ENCODE results near the gene VWA2.

The VWA2 gene

GRCh38 chr10:114246679-114247305, 7.7 kb downstream of the VWA2 start:
- DNase-seq, result no peak

GRCh38 chr10:114250236-114250635, 11.2 kb downstream of the VWA2 start:
- no peak for DNase-seq

- DNase-seq, result no peak
Measured at GRCh38 chr10:114250716-114251115, 11.7 kb downstream of the VWA2 start.

GRCh38 chr10:114252092-114252491, 13.0 kb downstream of the VWA2 start:
- DNase-seq, result no peak

GRCh38 chr10:114252883-114253282, 13.8 kb downstream of the VWA2 start:
- no peak for DNase-seq

DNA sequence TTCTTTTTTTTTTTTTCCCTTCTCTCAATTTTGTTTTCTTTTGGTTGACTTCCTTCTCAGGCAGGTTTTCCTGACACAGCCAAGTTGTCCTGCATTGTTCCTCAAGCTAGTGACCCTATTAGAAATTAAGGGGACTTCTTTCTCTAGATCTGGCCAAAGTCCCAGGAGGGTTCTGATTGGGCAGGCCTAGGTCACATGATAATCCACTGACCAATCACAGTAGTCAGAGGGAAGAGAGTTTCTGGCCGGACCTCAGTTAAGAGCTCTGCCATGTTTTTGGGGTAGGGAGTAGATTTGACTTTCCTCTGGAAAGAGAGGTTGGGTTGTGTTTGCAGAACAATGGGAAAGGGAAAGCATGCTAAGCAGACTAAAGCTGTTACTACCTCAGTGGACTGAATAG, 16.2 kb downstream of the VWA2 start:
- no peak for DNase-seq

- no peak for DNase-seq
Measured at GRCh38 chr10:114256008-114256765, 17.1 kb downstream of the VWA2 start.

DNA sequence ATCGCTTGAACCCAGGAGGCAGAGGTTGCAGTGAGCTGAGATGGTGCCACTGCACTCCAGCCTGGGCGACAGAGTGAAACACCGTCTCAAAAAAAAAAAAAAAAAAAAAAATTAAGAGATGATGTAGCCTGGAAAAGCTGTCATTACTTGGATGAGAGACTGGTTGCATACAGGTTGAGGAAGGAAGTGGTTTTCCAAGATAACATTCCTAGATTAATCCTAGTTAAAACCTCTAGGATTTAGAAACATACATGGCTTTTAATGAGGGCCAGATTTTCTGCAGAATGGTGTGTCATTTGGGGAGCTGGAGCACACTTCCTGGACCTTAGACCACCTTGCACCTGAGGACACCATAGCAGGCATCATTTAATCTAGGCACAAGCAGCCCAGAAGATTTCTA, 17.8 kb downstream of the VWA2 start:
- no peak for DNase-seq

DNA sequence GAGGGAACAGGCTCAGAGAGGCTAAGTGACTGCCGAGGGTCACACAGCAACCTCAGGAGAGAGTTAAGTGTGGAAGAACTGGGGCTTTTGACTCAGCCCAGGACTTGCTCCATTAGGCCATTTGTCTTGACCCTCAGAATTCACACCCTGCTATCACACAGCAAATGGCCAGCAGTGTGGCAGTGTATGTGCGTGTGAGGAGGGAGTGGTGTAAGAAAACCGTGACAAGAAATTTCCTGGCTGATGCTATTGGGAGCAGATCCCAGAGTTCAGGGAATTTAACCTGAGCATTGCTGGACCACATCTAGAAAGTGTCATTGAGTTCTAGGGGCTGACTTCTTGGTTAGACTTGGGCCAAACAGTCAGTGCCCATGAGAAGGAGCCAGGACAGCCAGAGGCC, 18.4 kb downstream of the VWA2 start:
- no peak for DNase-seq

GRCh38 chr10:114258274-114258840, 19.3 kb downstream of the VWA2 start:
- DNase-seq, result no peak

DNA sequence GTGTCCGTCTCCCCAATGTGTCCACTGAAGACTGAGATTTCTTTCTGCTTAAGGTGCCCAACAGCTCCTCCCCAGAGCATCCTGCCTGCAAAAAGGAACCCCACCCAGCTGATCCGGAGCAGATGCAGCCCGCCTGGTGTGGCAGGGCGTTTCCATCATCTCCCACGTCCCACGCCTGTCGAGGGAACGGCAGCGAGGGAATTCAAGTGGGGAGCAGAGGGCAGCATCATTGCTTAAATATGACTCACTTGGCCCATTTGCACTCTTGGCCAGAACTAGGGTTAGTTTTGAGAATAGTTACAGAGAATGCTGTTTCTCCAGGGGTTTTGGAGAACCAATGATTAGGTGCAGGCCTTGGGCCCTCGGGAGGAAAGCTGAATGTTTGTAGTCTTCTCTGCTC, 20.8 kb downstream of the VWA2 start:
- DNase-seq, result no peak

- DNase-seq, result no peak
Measured at GRCh38 chr10:114260366-114260765, 21.3 kb downstream of the VWA2 start.

DNA sequence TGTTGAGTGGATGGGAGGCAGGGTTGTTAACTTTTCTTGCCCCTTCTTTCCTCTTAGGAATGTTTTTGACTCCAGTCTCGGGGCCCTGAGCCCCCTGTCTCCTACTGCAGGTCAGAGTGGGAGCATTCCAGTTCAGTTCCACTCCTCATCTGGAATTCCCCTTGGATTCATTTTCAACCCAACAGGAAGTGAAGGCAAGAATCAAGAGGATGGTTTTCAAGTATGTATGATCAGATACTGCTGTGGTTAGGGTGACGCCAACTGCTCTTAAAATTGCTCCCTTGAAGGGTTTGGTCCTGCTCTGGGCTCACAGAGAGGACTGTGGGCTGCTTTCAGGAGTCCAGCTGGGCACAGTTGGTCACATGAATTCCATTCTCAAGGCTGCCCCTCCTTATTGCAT, 22.0 kb downstream of the VWA2 start:
- no peak for DNase-seq

- no peak for DNase-seq
Measured at GRCh38 chr10:114262496-114262895, 23.4 kb downstream of the VWA2 start.

DNA sequence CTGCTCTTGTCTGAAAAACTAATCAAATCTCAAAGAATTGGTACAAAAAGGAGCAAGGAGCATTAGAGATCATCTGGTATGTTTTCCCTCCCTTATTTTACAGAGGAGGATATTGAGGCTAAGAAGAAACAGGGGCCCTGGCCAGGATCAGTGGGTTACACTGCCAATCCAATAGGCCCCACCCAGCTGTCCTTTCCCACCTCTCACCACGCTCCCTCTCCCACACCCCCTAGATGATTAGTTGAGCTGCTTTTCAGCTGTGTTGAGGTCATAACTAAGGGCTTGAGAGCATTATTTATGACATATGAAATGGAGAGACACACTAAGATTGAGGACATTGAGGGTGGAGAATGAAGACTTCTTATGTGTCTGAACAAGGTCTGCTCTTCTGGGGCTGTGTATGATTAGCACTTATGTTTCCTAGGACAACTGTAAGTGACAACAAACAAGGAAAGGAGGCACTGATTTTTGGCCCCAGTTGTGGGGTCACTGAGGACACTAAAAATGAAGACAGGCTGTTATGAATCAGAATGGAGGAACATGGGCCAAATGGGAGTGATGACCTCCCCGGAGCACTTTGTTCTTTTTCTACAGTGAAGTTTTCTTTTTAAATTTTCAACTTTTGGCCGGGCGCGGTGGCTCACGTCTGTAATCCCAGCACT, 26.5 kb downstream of the VWA2 start:
- DNase-seq, result no peak

GRCh38 chr10:114266521-114266920, 27.5 kb downstream of the VWA2 start:
- no peak for DNase-seq

GRCh38 chr10:114271075-114271778, 32.2 kb downstream of the VWA2 start:
- no peak for DNase-seq

GRCh38 chr10:114271779-114272167, 32.7 kb downstream of the VWA2 start:
- DNase-seq, result no peak

- no peak for DNase-seq
Measured at GRCh38 chr10:114272696-114273095, 33.6 kb downstream of the VWA2 start.

- no peak for DNase-seq
Measured at GRCh38 chr10:114273910-114274309, 34.9 kb downstream of the VWA2 start.

GRCh38 chr10:114274616-114275453, 35.8 kb downstream of the VWA2 start:
- no peak for DNase-seq

GRCh38 chr10:114276066-114276465, 37.0 kb downstream of the VWA2 start:
- DNase-seq, result no peak
